ENCODE data around the gene VENTX. TPM values are rescaled to one million over a fixed set of nuclear protein-coding genes. Genes with fewer than 3 reads are reported as not detected.

VENTX gene
- total RNA-seq, 1 experiment from 2014 or later = not detected

DNA sequence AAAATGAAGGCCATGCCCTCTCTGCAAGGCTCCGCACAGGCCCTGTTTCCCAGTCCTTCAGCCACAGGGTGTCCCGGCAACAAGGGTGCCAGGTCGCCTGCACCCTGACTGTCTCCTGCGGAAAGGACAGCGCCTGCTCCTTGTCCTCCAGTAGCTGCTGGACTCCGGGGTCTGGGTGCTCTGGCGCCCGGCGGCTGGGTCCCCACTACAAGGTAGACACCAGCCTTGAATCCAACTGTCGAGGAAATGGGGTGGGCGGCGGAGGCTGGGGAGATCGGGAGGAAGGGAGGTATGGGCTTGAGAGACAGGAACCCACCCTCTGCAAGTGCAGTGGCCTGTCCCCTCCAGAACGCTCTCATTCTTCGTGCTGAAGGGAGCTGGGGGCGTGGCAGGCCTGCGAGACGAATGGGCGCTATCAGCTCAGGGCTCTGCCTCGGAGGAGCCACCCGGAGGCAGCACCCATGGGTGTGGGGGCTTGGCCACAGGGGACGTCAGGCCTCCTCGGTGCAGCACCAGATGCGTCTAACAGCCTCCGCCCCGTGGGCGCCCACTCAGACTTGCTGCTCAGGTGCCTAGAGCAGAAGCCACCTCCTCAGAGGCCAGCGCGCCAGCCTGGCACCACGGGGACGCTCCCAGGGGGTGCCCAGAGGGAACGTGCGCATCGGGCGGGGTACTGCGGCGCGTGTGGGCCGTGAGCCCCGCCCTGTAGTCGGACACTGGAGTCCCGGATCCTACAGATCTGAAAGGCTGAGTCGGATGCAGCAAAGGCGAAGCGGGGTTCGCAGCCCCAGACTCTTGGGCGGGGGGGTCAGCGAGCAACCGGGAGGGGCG, 23.5 kb downstream of the VENTX start:
- ChIA-PET POLR2A (interaction anchor here (0.8 kb wide), 1 partner anchor 121 kb away, joined by 3 read pairs; no protein-coding TSS in a partner anchor), CTCF (no interaction called here)
- Histone ChIP-seq H3K9me3 (ENCODE audit: control insufficient read depth, insufficient read depth, low read depth, low read length) (no peaks in the 10 kb centered on the region), H3K36me3 (ENCODE audit: control insufficient read depth, insufficient read depth, low read length) (no peaks in the 10 kb centered on the region), H3K27me3 (ENCODE audit: control insufficient read depth, insufficient read depth, low read length) (no peaks in the 10 kb centered on the region), H3K4me1 (ENCODE audit: control insufficient read depth, insufficient read depth, low read length) (peaks cover 45% of the 10 kb centered on the region), H3K4me3 (ENCODE audit: low read depth in 2 of 2, low read length in 2 of 2) (peak overlapping the region; percentile 56 to 58), H3K27ac (ENCODE audit: low read length) (peak overlapping the region; percentile 85)
- in situ Hi-C loops (cut with HindIII; ENCODE audit: low pct_unique_long_range_greater_than_20kb, low sequenced_read_pairs) = no loop called here
- DNase-seq (ENCODE audit: low read depth, low spot score) = no peak
- peak; percentile 55 for ATAC-seq
- no TSS peak for BruUV-seq (replicated peaks)
- intact Hi-C loops (cut with micrococcal nuclease; ENCODE audit: unreplicated experiment) = no loop called here
- TF ChIP-seq TCF7L2 (IDR thresholded peaks at IDR 0.05; ENCODE audit: low read depth, low read length) (no peak), POLR2AphosphoS5 (IDR thresholded peaks at IDR 0.05; ENCODE audit: low read depth, low read length) (0 out of 2 replicates have a peak, but pooled peaks have one; percentile 1), SIN3A (IDR thresholded peaks at IDR 0.05; ENCODE audit: borderline replicate concordance, insufficient read depth, low read depth, low read length) (no peak)
- TF ChIP-seq, protein P1, sequence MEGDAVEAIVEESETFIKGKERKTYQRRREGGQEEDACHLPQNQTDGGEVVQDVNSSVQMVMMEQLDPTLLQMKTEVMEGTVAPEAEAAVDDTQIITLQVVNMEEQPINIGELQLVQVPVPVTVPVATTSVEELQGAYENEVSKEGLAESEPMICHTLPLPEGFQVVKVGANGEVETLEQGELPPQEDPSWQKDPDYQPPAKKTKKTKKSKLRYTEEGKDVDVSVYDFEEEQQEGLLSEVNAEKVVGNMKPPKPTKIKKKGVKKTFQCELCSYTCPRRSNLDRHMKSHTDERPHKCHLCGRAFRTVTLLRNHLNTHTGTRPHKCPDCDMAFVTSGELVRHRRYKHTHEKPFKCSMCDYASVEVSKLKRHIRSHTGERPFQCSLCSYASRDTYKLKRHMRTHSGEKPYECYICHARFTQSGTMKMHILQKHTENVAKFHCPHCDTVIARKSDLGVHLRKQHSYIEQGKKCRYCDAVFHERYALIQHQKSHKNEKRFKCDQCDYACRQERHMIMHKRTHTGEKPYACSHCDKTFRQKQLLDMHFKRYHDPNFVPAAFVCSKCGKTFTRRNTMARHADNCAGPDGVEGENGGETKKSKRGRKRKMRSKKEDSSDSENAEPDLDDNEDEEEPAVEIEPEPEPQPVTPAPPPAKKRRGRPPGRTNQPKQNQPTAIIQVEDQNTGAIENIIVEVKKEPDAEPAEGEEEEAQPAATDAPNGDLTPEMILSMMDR (IDR thresholded peaks at IDR 0.05) = no peak
- TF ChIP-seq, protein P2, sequence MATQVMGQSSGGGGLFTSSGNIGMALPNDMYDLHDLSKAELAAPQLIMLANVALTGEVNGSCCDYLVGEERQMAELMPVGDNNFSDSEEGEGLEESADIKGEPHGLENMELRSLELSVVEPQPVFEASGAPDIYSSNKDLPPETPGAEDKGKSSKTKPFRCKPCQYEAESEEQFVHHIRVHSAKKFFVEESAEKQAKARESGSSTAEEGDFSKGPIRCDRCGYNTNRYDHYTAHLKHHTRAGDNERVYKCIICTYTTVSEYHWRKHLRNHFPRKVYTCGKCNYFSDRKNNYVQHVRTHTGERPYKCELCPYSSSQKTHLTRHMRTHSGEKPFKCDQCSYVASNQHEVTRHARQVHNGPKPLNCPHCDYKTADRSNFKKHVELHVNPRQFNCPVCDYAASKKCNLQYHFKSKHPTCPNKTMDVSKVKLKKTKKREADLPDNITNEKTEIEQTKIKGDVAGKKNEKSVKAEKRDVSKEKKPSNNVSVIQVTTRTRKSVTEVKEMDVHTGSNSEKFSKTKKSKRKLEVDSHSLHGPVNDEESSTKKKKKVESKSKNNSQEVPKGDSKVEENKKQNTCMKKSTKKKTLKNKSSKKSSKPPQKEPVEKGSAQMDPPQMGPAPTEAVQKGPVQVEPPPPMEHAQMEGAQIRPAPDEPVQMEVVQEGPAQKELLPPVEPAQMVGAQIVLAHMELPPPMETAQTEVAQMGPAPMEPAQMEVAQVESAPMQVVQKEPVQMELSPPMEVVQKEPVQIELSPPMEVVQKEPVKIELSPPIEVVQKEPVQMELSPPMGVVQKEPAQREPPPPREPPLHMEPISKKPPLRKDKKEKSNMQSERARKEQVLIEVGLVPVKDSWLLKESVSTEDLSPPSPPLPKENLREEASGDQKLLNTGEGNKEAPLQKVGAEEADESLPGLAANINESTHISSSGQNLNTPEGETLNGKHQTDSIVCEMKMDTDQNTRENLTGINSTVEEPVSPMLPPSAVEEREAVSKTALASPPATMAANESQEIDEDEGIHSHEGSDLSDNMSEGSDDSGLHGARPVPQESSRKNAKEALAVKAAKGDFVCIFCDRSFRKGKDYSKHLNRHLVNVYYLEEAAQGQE (IDR thresholded peaks at IDR 0.05; ENCODE audit: insufficient read depth in 1 of 2, low read depth in 2 of 2, low read length in 1 of 2) = 0 out of 4 replicates have a peak, but pooled peaks of 1 of the 2 experiments have one; percentile 41

DNA sequence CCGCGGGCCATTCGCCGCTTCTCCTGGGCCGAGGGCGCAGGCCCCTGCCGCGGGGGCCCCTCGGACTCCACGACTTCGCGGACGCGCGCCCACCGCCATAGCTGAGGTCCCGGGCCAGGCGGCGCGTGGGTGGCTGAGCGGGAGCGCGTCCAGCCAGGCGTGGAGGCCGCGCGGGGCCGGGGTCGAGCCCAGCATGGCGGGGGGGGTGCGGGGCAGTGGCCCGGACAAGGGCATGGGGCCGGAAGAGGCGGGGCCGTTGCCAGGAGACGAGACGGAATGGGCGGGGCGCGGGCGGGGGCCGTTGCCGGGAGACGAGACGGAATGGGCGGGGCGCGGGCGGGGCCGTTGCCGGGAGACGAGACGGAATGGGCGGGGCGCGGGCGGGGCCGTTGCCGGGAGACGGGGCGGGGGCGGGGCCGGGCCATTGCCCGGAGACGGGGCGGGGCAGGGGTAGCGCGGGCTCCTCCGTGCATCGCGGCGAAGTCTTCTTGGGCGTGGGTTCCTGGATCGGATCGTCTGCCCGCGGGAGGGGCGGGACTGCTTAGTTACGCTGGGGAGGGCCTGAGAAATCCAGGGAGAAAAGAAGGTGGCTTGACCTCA, 24.2 kb downstream of the VENTX start:
- ATAC-seq = peak; percentile 55
- no peaks in the 10 kb centered on the region for H3K36me3 ChIP-seq (ENCODE audit: control insufficient read depth, insufficient read depth, low read length)
- H3K27me3 ChIP-seq (ENCODE audit: control insufficient read depth, insufficient read depth, low read length) = no peaks in the 10 kb centered on the region
- intact Hi-C loops (cut with micrococcal nuclease; ENCODE audit: unreplicated experiment) = no loop called here
- BruUV-seq (replicated peaks) = no TSS peak
- H3K4me1 ChIP-seq (ENCODE audit: control insufficient read depth, insufficient read depth, low read length) = peaks cover 45% of the 10 kb centered on the region
- H3K9me3 ChIP-seq (ENCODE audit: control insufficient read depth, insufficient read depth, low read depth, low read length) = no peaks in the 10 kb centered on the region
- CTCF ChIA-PET = no interaction called here
- no peak for DNase-seq (ENCODE audit: low read depth, low spot score)
- peak overlapping the region; percentile 4; the same call in 1 of the 2 replicates for H3K27ac ChIP-seq (ENCODE audit: low read length)
- POLR2A ChIA-PET = interaction anchor here (0.8 kb wide), 1 partner anchor 122 kb away, joined by 3 read pairs; no protein-coding TSS in a partner anchor
- peak overlapping the region; percentile 56 to 58 for H3K4me3 ChIP-seq (ENCODE audit: low read depth in 2 of 2, low read length in 2 of 2)
- in situ Hi-C loops (cut with HindIII; ENCODE audit: low pct_unique_long_range_greater_than_20kb, low sequenced_read_pairs) = no loop called here
- peak; percentile 32; the same call in 1 of the 2 replicates for TF ChIP-seq POLR2AphosphoS5 (IDR thresholded peaks at IDR 0.05; ENCODE audit: low read depth, low read length)
- TF ChIP-seq, protein P1 (IDR thresholded peaks at IDR 0.05) = no peak
- no peak for TF ChIP-seq TCF7L2 (IDR thresholded peaks at IDR 0.05; ENCODE audit: low read depth, low read length)
- TF ChIP-seq SIN3A (IDR thresholded peaks at IDR 0.05; ENCODE audit: borderline replicate concordance, insufficient read depth, low read depth, low read length) = no peak
- TF ChIP-seq, protein P2 (IDR thresholded peaks at IDR 0.05; ENCODE audit: insufficient read depth in 1 of 2, low read depth in 2 of 2, low read length in 1 of 2) = no peak

All from Panc1 (cell line).